Esophagus muscularis mucosa (tissue), 4 donors: ENCODE results near the gene SIRPG. TPM values are rescaled to one million over a fixed set of nuclear protein-coding genes. Genes with fewer than 3 reads are reported as not detected.

Experiments
- DNase-seq: peaks from one replicate; pipeline ENCODE4 v3.0.0-alpha.2; 2017; ENCODE audit errors: extremely low spot score
- H3K27ac ChIP-seq, 4 donors: fragments of 200-600 bp; sonication (generic); replicated peaks in 1 of 4; 1 replicate in 3 of 4; 2 replicates in 1 of 4; pipeline ENCODE4 v1.5.1; 2016 to 2019; ENCODE audit warnings: mild to moderate bottlenecking in 1 of 4
- H3K27me3 ChIP-seq, 4 donors: fragments of 200-600 bp; sonication (generic); one replicate each; pipeline versions ENCODE4 v1.5.1 to v1.6.0; 2016 to 2019
- H3K36me3 ChIP-seq, 4 donors: fragments of 200-600 bp; sonication (generic); one replicate each; pipeline ENCODE4 v1.5.1; 2016 to 2019
- H3K4me1 ChIP-seq, 4 donors: fragments of 200-600 bp; sonication (generic); one replicate each; pipeline ENCODE4 v1.5.1; 2016 to 2019
- H3K4me3 ChIP-seq, 4 donors: fragments of 200-600 bp; sonication (generic); 1 replicate in 2 of 4; 2 replicates in 2 of 4; pipeline ENCODE4 v1.5.1; 2016 to 2019; ENCODE audit warnings: mild to moderate bottlenecking in 4 of 4, moderate library complexity in 1 of 4
- H3K9me3 ChIP-seq, 4 donors: fragments of 200-600 bp; sonication (generic); 1 replicate in 3 of 4; 2 replicates in 1 of 4; pipeline ENCODE4 v1.5.1; 2016 to 2019
- EP300 ChIP-seq: sonication (generic); formaldehyde crosslinking; IDR thresholded peaks from one replicate; pipeline ENCODE4 v1.6.1; 2017; ENCODE audit warnings: antibody characterized with exemption
- POLR2A ChIP-seq: fragments of 450-650 bp; IDR thresholded peaks from one replicate; pipeline ENCODE4 v1.6.1; 2017; ENCODE audit warnings: antibody characterized with exemption, moderate library complexity, mild to moderate bottlenecking, low read depth
- POLR2AphosphoS5 ChIP-seq, 2 donors: sonication (generic); formaldehyde crosslinking; IDR thresholded peaks; one replicate each; pipeline ENCODE4 v1.6.1; 2017; ENCODE audit warnings: antibody characterized with exemption in 2 of 2
- WGBS: methylation state at CpG from one replicate; pipeline ENCODE4 v1.1.5; 2018; 5-methylcytosine and 5-hydroxymethylcytosine counted together
- intact Hi-C: fragments of 100-400 bp; cut with DNase I; formaldehyde crosslinking; loops from one replicate; pipeline ENCODE4 v1.15.1; 2023
- total RNA-seq, 4 donors: library from RNA; depleted of rRNA; stranded (reverse); fragments of >200 nt; gene quantifications; one replicate each; pipeline versions ENCODE4 v1.1.0 to v1.2.1, GENCODE V29; 2016
- TF ChIP-seq, protein P1 (sequence below), 3 experiments: fragments of 200-600 bp in 2 of 3; fragments of 450-650 bp in 1 of 3; sonication (generic) in 2 of 3; IDR thresholded peaks; one replicate each; pipeline ENCODE4 v1.5.1; 2017 to 2019; ENCODE audit warnings: antibody characterized with exemption in 3 of 3, mild to moderate bottlenecking in 2 of 3, moderate library complexity in 1 of 3

SIRPG gene
- total RNA-seq, 4 donors from 2014 or later = not detected

- Histone ChIP-seq H3K9me3 (peaks cover 0 to 10% (median 0%) of the 10 kb centered on the region in 4 donors), H3K4me3 (no peak overlapping the region), H3K4me1 (no peaks in the 10 kb centered on the region), H3K36me3 (no peaks in the 10 kb centered on the region), H3K27me3 (no peaks in the 10 kb centered on the region), H3K27ac (no peak overlapping the region)
- TF ChIP-seq EP300 (no peak), POLR2A (no peak), POLR2AphosphoS5 (IDR thresholded peaks at IDR 0.05) (no peak)
- TF ChIP-seq, protein P1, sequence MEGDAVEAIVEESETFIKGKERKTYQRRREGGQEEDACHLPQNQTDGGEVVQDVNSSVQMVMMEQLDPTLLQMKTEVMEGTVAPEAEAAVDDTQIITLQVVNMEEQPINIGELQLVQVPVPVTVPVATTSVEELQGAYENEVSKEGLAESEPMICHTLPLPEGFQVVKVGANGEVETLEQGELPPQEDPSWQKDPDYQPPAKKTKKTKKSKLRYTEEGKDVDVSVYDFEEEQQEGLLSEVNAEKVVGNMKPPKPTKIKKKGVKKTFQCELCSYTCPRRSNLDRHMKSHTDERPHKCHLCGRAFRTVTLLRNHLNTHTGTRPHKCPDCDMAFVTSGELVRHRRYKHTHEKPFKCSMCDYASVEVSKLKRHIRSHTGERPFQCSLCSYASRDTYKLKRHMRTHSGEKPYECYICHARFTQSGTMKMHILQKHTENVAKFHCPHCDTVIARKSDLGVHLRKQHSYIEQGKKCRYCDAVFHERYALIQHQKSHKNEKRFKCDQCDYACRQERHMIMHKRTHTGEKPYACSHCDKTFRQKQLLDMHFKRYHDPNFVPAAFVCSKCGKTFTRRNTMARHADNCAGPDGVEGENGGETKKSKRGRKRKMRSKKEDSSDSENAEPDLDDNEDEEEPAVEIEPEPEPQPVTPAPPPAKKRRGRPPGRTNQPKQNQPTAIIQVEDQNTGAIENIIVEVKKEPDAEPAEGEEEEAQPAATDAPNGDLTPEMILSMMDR (IDR thresholded peaks at IDR 0.05) = no peak
- no peak for DNase-seq
- 55% methylated on average over 2 of the region's 2 CpGs for WGBS
- intact Hi-C loops = no loop called here
Observed at GRCh38 chr20:1637226-1637625, 20.4 kb downstream of the SIRPG start.

GRCh38 chr20:1636621-1637020 lies 21.0 kb downstream of the SIRPG start:
- Histone ChIP-seq H3K4me3 (no peak overlapping the region), H3K27me3 (no peaks in the 10 kb centered on the region), H3K36me3 (no peaks in the 10 kb centered on the region), H3K4me1 (no peaks in the 10 kb centered on the region), H3K9me3 (peaks cover 0 to 10% (median 0%) of the 10 kb centered on the region in 4 donors), H3K27ac (no peak overlapping the region)
- intact Hi-C loops = no loop called here
- TF ChIP-seq POLR2AphosphoS5 (IDR thresholded peaks at IDR 0.05) (no peak), EP300 (no peak), POLR2A (no peak)
- TF ChIP-seq, protein P1 (IDR thresholded peaks at IDR 0.05) = no peak
- peak; percentile 86 for DNase-seq
- WGBS = 79% methylated on average over 2 of the region's 2 CpGs

GRCh38 chr20:1635291-1635979 lies 22.1 kb downstream of the SIRPG start:
- DNase-seq = peak; percentile 89
- Histone ChIP-seq H3K36me3 (no peaks in the 10 kb centered on the region), H3K4me1 (no peaks in the 10 kb centered on the region), H3K9me3 (peaks cover 0 to 10% (median 0%) of the 10 kb centered on the region in 4 donors), H3K27ac (no peak overlapping the region), H3K4me3 (no peak overlapping the region), H3K27me3 (no peaks in the 10 kb centered on the region)
- TF ChIP-seq EP300 = no peak
- TF ChIP-seq POLR2A = no peak
- TF ChIP-seq POLR2AphosphoS5 (IDR thresholded peaks at IDR 0.05) = no peak
- 89% methylated on average over 8 of the region's 10 CpGs for WGBS
- intact Hi-C loops = no loop called here

GRCh38 chr20:1633535-1633934 lies 24.0 kb downstream of the SIRPG start:
- no peaks in the 10 kb centered on the region for H3K36me3 ChIP-seq
- H3K4me3 ChIP-seq = no peak overlapping the region
- peak; percentile 37 for DNase-seq
- H3K27me3 ChIP-seq = peaks cover 0 to 9% (median 0%) of the 10 kb centered on the region in 4 donors
- intact Hi-C loops = no loop called here
- 79% methylated on average over 4 of the region's 4 CpGs for WGBS
- no peaks in the 10 kb centered on the region for H3K9me3 ChIP-seq
- H3K27ac ChIP-seq = no peak overlapping the region
- H3K4me1 ChIP-seq = no peaks in the 10 kb centered on the region
- TF ChIP-seq POLR2A (no peak), EP300 (no peak)

- intact Hi-C loops = no loop called here
- peak; percentile 66 for DNase-seq
- Histone ChIP-seq H3K9me3 (no peaks in the 10 kb centered on the region), H3K4me3 (no peak overlapping the region), H3K4me1 (no peaks in the 10 kb centered on the region), H3K36me3 (no peaks in the 10 kb centered on the region), H3K27me3 (peaks cover 0 to 9% (median 0%) of the 10 kb centered on the region in 4 donors), H3K27ac (no peak overlapping the region)
- TF ChIP-seq POLR2AphosphoS5 (IDR thresholded peaks at IDR 0.05) (no peak), POLR2A (no peak), EP300 (no peak)
- TF ChIP-seq, protein P1 (IDR thresholded peaks at IDR 0.05) = no peak
- 84% methylated on average over 4 of the region's 4 CpGs for WGBS
Observed at GRCh38 chr20:1632178-1632577, 25.4 kb downstream of the SIRPG start.
